DOHH2 (cell line): Measurements from ENCODE around the gene TTC23L.

Source experiments
- H3F3A ChIP-seq: fragments of 200-600 bp; sonication (generic), shearing (Covaris generic); 2 replicates; pipeline ENCODE4 v1.6.0; 2016; ENCODE audit warnings: antibody characterized with exemption, mild to moderate bottlenecking; ENCODE audit not compliant: control insufficient read depth, insufficient read depth
- H3K27ac ChIP-seq: fragments of 200-600 bp; sonication (generic); 2 replicates; pipeline ENCODE4 v1.5.1; 2014; ENCODE audit warnings: low read depth, mild to moderate bottlenecking, low read length, moderate library complexity
- H3K27me3 ChIP-seq: fragments of 200-600 bp; sonication (generic); 2 replicates; pipeline ENCODE4 v1.6.1; 2014; ENCODE audit warnings: mild to moderate bottlenecking, low read length, mixed read lengths; ENCODE audit not compliant: control insufficient read depth
- H3K36me3 ChIP-seq: fragments of 200-600 bp; sonication (generic); 2 replicates; pipeline ENCODE4 v1.6.1; 2014; ENCODE audit warnings: mild to moderate bottlenecking, low read length, moderate library complexity, mixed read lengths; ENCODE audit not compliant: control insufficient read depth
- H3K4me1 ChIP-seq: fragments of 200-600 bp; sonication (generic); 2 replicates; pipeline ENCODE4 v1.6.1; 2014; ENCODE audit warnings: mild to moderate bottlenecking, low read length, mixed read lengths; ENCODE audit not compliant: control insufficient read depth
- H3K4me2 ChIP-seq: fragments of 200-600 bp; sonication (generic); 2 replicates; pipeline ENCODE4 v1.6.0; 2014; ENCODE audit warnings: mild to moderate bottlenecking, low read length, moderate library complexity
- H3K4me3 ChIP-seq: fragments of 200-600 bp; sonication (generic); 2 replicates; pipeline ENCODE4 v1.5.1; 2014; ENCODE audit warnings: mild to moderate bottlenecking, low read length, mixed read lengths
- H3K79me2 ChIP-seq: fragments of 200-600 bp; sonication (generic); 2 replicates; pipeline ENCODE4 v1.6.1; 2014; ENCODE audit warnings: mild to moderate bottlenecking, low read length, mixed read lengths; ENCODE audit not compliant: control insufficient read depth
- H3K9me2 ChIP-seq: fragments of 200-600 bp; sonication (generic); replicated peaks from 2 replicates; pipeline ENCODE4 v1.6.1; 2014; ENCODE audit warnings: mild to moderate bottlenecking, low read length, mixed read lengths; ENCODE audit not compliant: control insufficient read depth
- H3K9me3 ChIP-seq: fragments of 200-600 bp; sonication (generic); 2 replicates; pipeline ENCODE4 v1.6.1; 2014; ENCODE audit warnings: antibody characterized with exemption, low read length, mixed read lengths; ENCODE audit not compliant: control insufficient read depth, insufficient read depth
- H4K20me1 ChIP-seq: fragments of 200-600 bp; sonication (generic); 2 replicates; pipeline ENCODE4 v1.6.0; 2014; ENCODE audit warnings: low read depth, mild to moderate bottlenecking, antibody characterized with exemption, low read length, moderate library complexity; ENCODE audit not compliant: control insufficient read depth, insufficient read depth
- EZH2phosphoT487 ChIP-seq: fragments of 200-600 bp; sonication (generic); IDR thresholded peaks from 2 replicates; pipeline ENCODE4 v1.6.1; 2017; ENCODE audit warnings: borderline replicate concordance, mild to moderate bottlenecking, antibody characterized with exemption, low read length, moderate library complexity, mixed read lengths
- TF ChIP-seq, protein P1 (sequence below): fragments of 200-600 bp; sonication (generic); IDR thresholded peaks from one replicate; pipeline ENCODE4 v1.5.1; 2014; ENCODE audit warnings: antibody characterized with exemption, mild to moderate bottlenecking, low read depth, low read length; ENCODE audit not compliant: poor library complexity, severe bottlenecking

TTC23L gene

DNA sequence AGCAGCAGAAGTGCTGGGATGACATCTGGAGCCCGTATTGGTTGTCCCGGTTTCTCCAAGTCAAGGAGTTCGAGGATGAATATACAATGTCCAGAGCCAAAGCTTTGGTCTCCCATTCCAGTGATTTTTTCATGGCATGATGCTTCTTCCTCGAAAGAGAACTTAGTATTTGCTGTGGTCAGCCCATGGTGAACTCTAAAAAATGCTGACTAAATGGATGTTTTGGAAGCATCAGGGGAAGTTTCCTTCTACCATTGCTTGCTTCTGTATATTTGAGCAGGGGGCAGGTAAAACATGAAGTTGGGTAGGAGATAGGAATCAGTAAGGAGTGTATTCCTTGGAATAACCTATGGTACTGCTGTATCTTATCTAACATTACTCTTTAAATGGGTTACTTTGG lies 8.6 kb downstream of the TTC23L start:
- Histone ChIP-seq H3K4me1 (no peaks in the 10 kb centered on the region), H3K27me3 (no peaks in the 10 kb centered on the region), H3K9me3 (no peaks in the 10 kb centered on the region), H3K9me2 (no peaks in the 10 kb centered on the region), H3K27ac (no peak overlapping the region), H3K4me3 (no peak overlapping the region), H3K79me2 (no peaks in the 10 kb centered on the region), H3K36me3 (no peaks in the 10 kb centered on the region), H3F3A (no peaks in the 10 kb centered on the region), H4K20me1 (no peaks in the 10 kb centered on the region), H3K4me2 (no peak overlapping the region)
- no peak for TF ChIP-seq EZH2phosphoT487
- TF ChIP-seq, protein P1, sequence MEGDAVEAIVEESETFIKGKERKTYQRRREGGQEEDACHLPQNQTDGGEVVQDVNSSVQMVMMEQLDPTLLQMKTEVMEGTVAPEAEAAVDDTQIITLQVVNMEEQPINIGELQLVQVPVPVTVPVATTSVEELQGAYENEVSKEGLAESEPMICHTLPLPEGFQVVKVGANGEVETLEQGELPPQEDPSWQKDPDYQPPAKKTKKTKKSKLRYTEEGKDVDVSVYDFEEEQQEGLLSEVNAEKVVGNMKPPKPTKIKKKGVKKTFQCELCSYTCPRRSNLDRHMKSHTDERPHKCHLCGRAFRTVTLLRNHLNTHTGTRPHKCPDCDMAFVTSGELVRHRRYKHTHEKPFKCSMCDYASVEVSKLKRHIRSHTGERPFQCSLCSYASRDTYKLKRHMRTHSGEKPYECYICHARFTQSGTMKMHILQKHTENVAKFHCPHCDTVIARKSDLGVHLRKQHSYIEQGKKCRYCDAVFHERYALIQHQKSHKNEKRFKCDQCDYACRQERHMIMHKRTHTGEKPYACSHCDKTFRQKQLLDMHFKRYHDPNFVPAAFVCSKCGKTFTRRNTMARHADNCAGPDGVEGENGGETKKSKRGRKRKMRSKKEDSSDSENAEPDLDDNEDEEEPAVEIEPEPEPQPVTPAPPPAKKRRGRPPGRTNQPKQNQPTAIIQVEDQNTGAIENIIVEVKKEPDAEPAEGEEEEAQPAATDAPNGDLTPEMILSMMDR: no peak

DNA sequence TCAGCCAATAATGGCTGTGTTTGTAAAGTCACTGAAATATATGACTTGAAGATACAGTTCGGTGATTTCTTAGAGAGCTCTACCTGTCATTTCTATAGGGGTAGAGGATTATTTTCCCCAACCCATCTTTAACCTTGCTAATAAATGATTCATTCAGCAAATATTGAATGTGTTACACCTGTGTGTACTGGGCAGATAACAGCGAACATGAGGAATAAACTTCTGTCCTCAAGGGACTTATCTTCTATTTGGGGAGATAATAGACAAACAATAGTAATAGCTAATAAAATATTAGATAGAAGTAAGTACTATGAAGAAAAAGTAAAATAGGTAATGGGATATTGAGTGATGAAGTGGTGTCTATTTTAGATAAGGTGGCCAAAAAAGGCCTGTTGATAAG lies 9.3 kb downstream of the TTC23L start:
- Histone ChIP-seq H3F3A (no peaks in the 10 kb centered on the region), H4K20me1 (no peaks in the 10 kb centered on the region), H3K79me2 (no peaks in the 10 kb centered on the region), H3K9me3 (no peaks in the 10 kb centered on the region), H3K9me2 (no peaks in the 10 kb centered on the region), H3K4me3 (no peak overlapping the region), H3K27ac (no peak overlapping the region), H3K27me3 (no peaks in the 10 kb centered on the region), H3K4me2 (no peak overlapping the region), H3K36me3 (no peaks in the 10 kb centered on the region), H3K4me1 (no peaks in the 10 kb centered on the region)
- no peak for TF ChIP-seq EZH2phosphoT487
- TF ChIP-seq, protein P1: no peak

DNA sequence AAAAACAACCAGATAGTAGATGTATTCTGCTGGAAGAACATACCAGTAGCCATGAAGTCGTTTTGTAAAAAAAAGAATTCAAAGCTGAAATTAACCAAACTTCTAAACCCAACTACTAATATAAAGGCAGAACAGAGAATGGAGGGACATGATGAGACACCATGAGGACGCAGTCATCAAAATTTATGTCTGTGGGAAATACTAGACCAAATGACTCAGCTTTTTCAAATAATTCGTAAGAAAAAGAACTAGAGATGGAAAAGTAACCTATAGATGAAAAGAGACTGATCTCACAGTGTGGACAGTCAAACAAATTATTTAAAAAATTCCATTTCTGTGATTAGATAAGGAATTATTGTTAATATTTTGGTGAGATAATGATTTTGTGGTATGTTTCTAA lies 10.3 kb downstream of the TTC23L start:
- Histone ChIP-seq H3F3A (no peaks in the 10 kb centered on the region), H3K4me1 (peaks cover 2% of the 10 kb centered on the region), H3K79me2 (no peaks in the 10 kb centered on the region), H3K9me2 (no peaks in the 10 kb centered on the region), H3K27ac (no peak overlapping the region), H3K9me3 (no peaks in the 10 kb centered on the region), H4K20me1 (no peaks in the 10 kb centered on the region), H3K36me3 (no peaks in the 10 kb centered on the region), H3K4me3 (no peak overlapping the region), H3K27me3 (no peaks in the 10 kb centered on the region), H3K4me2 (no peak overlapping the region)
- no peak for TF ChIP-seq EZH2phosphoT487
- TF ChIP-seq, protein P1: no peak
